Limb (tissue), 2 donors: ENCODE data around the gene EIF1AX.
A peak's percentile ranks its signal among the peaks of the same experiment; 100 is the strongest.
"Not testable (repeated sequence)": the region's sequence is repeated elsewhere in the genome, so short reads cannot be mapped to it uniquely, and the experiment has no call there.

Source experiments
- DNase-seq, 2 donors: peaks; one replicate each; pipeline ENCODE4 v3.0.0-alpha.2; 2016; ENCODE audit errors: extremely low spot score in 2 of 2

The EIF1AX gene

GRCh38 chrX:20127440-20127839, 14.2 kb downstream of the EIF1AX start:
- not testable (repeated sequence) for DNase-seq

- DNase-seq = not testable (repeated sequence)
These were observed 14.8 kb downstream of the EIF1AX start for GRCh38 chrX:20126833-20127232.

GRCh38 chrX:20124964-20125363, 16.7 kb downstream of the EIF1AX start:
- no peak for DNase-seq

DNA sequence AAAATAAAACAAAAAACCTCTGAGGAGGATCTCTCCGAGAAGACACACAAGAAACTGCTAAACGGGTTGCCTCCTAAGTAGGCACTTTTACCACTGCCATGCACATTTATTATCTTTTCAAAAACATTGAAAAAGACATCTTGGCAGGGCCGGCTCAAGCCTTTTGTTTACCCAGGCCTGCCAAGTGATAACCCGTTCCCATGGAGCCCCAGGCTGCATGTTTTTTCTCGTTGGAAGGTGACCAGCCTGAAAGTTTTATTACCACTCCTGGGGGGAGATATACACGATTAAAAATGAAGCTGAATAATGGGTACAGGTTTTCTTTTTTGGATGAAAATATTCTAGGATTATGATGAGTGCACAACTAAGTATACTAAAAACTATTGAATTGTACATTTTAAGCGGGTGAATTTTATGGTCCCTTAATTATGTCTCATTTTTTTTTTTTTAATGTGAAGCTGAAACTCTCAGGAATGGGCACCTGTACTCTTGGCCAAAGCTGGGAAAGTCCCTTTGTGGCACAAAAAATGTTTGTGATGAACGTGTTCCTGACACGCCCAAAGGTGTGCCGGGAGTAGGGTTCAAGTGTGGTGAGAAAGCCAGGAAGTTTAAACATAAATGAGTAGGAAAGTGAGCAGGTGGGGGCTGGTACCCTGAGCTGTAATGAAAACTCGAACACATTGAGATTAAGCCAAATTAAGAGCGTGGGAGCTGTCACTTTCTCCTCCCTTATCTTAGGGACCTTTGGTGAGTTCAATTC, 23.4 kb downstream of the EIF1AX start:
- DNase-seq = no peak

DNA sequence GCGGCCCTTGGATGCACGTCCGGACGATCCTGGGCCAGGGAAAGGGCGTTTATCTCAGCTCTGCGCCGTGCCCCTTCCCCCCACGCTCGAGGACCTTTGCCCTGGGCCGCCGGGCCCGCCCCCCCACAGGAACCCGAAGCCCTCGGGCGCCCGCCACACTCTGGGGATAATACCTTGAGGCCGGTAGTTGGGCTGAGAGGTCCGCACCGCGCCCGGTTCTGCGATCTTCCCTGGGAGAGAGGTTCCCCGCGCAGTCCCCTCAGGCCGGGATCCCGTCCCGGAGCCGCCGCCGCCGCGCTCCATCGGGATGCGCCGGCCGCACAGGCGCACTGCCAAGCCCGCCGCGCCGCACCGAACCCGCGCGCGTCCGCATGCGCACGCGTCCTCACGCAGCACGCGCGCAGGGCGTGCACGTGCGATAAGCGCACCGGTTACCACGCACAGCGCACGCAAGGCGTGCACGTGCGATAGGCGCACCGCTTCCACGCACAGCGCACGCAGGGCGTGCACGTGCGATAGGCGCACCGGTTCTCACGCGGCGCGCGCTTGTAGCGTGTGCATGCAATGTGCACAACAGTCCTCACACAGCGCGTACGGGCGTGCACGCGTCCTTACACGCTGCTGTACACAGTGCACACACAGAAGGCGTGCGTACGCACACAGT, 24.9 kb downstream of the EIF1AX start, which contains the start of gene MAP7D2:
TSS of gene MAP7D2 (minus strand) at position 331 of the 664 bp plus-strand sequence. CDS start at position 303, 28 bp downstream.
- peak in 1 of 2 donors; percentile 39 for DNase-seq

- peak in 1 of 2 donors; percentile 24 for DNase-seq
These were observed 25.5 kb downstream of the EIF1AX start for GRCh38 chrX:20116087-20116576.

- DNase-seq = no peak
These were observed 29.4 kb downstream of the EIF1AX start for GRCh38 chrX:20112022-20112774.

DNA sequence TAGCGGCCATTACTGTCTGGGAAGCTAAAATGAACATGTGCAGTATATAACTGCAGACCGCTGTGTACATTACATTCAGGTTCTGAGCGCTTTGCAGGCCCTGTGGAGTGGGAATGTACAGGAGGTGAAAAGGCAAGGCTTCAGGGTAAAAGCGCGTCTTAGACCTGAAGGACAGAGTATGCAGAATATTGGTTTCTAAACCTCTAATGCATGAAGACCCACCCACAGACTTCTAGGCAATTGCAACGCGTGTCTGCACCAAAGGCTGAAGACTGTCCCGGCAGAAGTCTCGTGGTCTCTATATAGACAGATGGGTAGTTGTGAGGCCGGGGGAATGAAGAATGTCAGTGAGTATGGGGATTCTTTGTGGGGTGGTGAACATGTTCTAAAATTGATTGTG, 30.4 kb downstream of the EIF1AX start:
- no peak for DNase-seq

- no peak for DNase-seq
These were observed 39.6 kb downstream of the EIF1AX start for GRCh38 chrX:20101934-20102581.

- DNase-seq = no peak
These were observed 50.1 kb downstream of the EIF1AX start for GRCh38 chrX:20091499-20091898.

GRCh38 chrX:20089845-20090244, 51.8 kb downstream of the EIF1AX start:
- no peak for DNase-seq

DNA sequence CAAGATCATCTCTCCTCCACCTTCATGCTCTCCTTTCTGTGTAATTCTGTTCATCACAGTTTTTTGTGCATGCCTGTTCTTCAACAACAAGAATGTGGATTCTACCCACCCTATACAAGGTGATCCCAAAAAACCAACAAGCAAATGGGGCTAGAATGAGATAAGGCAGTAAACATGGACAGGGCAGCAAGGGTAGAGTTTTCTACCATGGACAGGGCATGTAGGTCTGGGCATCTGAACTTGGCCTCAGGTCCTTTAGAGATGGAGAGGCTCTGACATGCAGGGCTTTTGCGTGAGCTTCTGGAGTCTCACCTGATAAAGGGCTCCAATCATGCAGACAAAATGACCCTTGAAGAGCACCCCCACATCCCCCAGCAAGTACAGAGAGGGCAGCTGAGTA, 61.4 kb downstream of the EIF1AX start:
- DNase-seq = no peak
